Cerebellar cortex (tissue), 1 donor: ENCODE results near the gene FAM107B.

Experiments used
- DNase-seq: peaks from one replicate; pipeline ENCODE4 v3.0.0-alpha.2; 2015; ENCODE audit warnings: low spot score

FAM107B gene

GRCh38 chr10:14578060-14578952, 196.4 kb downstream of the FAM107B start:
- DNase-seq, result peak; percentile 25

- DNase-seq, result no peak
Measured at GRCh38 chr10:14574885-14575284, 199.8 kb downstream of the FAM107B start.

- DNase-seq, result no peak
Measured at GRCh38 chr10:14574291-14574690, 200.4 kb downstream of the FAM107B start.

GRCh38 chr10:14573666-14574261, 200.9 kb downstream of the FAM107B start:
- no peak for DNase-seq

- DNase-seq, result no peak
Measured at GRCh38 chr10:14572811-14573210, 201.9 kb downstream of the FAM107B start.

GRCh38 chr10:14571866-14572507, 202.7 kb downstream of the FAM107B start:
- DNase-seq, result no peak

GRCh38 chr10:14570800-14571199, 203.9 kb downstream of the FAM107B start:
- no peak for DNase-seq

GRCh38 chr10:14569274-14570060, 205.2 kb downstream of the FAM107B start:
- DNase-seq, result no peak

- no peak for DNase-seq
Measured at GRCh38 chr10:14567421-14567820, 207.3 kb downstream of the FAM107B start.

GRCh38 chr10:14566498-14566897, 208.2 kb downstream of the FAM107B start:
- DNase-seq, result no peak

- DNase-seq, result no peak
Measured at GRCh38 chr10:14565199-14565598, 209.5 kb downstream of the FAM107B start.

- no peak for DNase-seq
Measured at GRCh38 chr10:14564268-14564744, 210.4 kb downstream of the FAM107B start.

GRCh38 chr10:14563359-14563940, 211.2 kb downstream of the FAM107B start:
- no peak for DNase-seq

GRCh38 chr10:14563076-14563336, 211.7 kb downstream of the FAM107B start:
- DNase-seq, result no peak

- DNase-seq, result no peak
Measured at GRCh38 chr10:14562218-14563075, 212.2 kb downstream of the FAM107B start.

GRCh38 chr10:14560791-14561765, 213.6 kb downstream of the FAM107B start:
- DNase-seq, result no peak

GRCh38 chr10:14560274-14560673, 214.4 kb downstream of the FAM107B start:
- no peak for DNase-seq

- no peak for DNase-seq
Measured at GRCh38 chr10:14558025-14558424, 216.7 kb downstream of the FAM107B start.

GRCh38 chr10:14557567-14557966, 217.1 kb downstream of the FAM107B start:
- DNase-seq, result no peak
